Urinary bladder (tissue), 2 donors: ENCODE measurements around the gene TBC1D2. TPM values are rescaled to one million over a fixed set of nuclear protein-coding genes. Genes with fewer than 3 reads are reported as not detected.

Experiments
- polyA plus RNA-seq: library from polyadenylated mRNA; stranded (reverse); fragments of 200-250 nt; gene quantifications from one replicate; pipeline ENCODE4 v1.2.3, GENCODE V29; 2013
- small RNA-seq: library from RNA; depleted of rRNA; stranded (forward); fragments of <200 nt; gene quantifications from one replicate; pipeline ENCODE3, GENCODE V24; 2014
- total RNA-seq: library from RNA; depleted of rRNA; stranded (reverse); fragments of >200 nt; gene quantifications from one replicate; pipeline ENCODE4 v1.2.3, GENCODE V29; 2014
- donor health status: healthy.

Gene TBC1D2
- total and polyA plus RNA-seq, 2 donors = 4.4 to 15.2 TPM

Small RNAs within 50 kb of the gene (small RNA-seq; reads per million reads assigned to genes)
- not detected for gene MIR6854

Other genes with a start within 250 kb of the TBC1D2 start
- 32.8 TPM for gene NANS, start 198.9 kb downstream of the TBC1D2 start, total RNA-seq
- gene NANS, start 198.9 kb downstream of the TBC1D2 start, polyA plus RNA-seq = 35.3 TPM
- gene TRIM14, start 136.4 kb downstream of the TBC1D2 start, total RNA-seq = 4.2 TPM
- gene TRIM14, start 136.4 kb downstream of the TBC1D2 start, polyA plus RNA-seq = 8.5 TPM
- 4.1 TPM for gene CORO2A, start 63.0 kb downstream of the TBC1D2 start, total RNA-seq
- 3.4 TPM for gene CORO2A, start 63.0 kb downstream of the TBC1D2 start, polyA plus RNA-seq